B cell (primary cell): ENCODE results near the gene ALG1. TPM values are rescaled to one million over a fixed set of nuclear protein-coding genes. Genes with fewer than 3 reads are reported as not detected.

Source experiments
- ATAC-seq: fragments of 200-7000 bp; cut with Tn5 transposase; one replicate; pipeline ENCODE4 v1.10.0; 2021; ENCODE audit warnings: low read depth, mild to moderate bottlenecking, moderate number of reproducible peaks, moderate library complexity
- CTCF ChIA-PET: fragments of 350-600 bp; sonication (Branson Sonifier 250); formaldehyde crosslinking; loops from one replicate; lab custom pipeline; 2021; ENCODE audit warnings: antibody characterized with exemption, inconsistent platforms; lab: Charles Lee
- POLR2A ChIA-PET: fragments of 350-600 bp; sonication (Branson Sonifier 250); formaldehyde crosslinking; loops from one replicate; lab custom pipeline; 2021; ENCODE audit warnings: antibody characterized with exemption; lab: Charles Lee
- DNase-seq: peaks from one replicate; pipeline ENCODE4 v3.0.0; 2013
- H2AFZ ChIP-seq: 2 replicates; pipeline ENCODE4 v1.6.1; 2012; ENCODE audit warnings: mild to moderate bottlenecking, low read depth, low read length; ENCODE audit not compliant: insufficient read depth, poor library complexity, severe bottlenecking
- H3K27ac ChIP-seq, 2 donors: 1 replicate in 1 of 2; 2 replicates in 1 of 2; pipeline ENCODE4 v1.5.1; 2012 to 2013; ENCODE audit warnings: low read length in 2 of 2, mild to moderate bottlenecking in 2 of 2, moderate library complexity in 1 of 2
- H3K27me3 ChIP-seq, 4 experiments: fragments of 200-600 bp in 1 of 4; sonication (generic) in 1 of 4; replicated peaks in 1 of 4; 1 replicate in 2 of 4; 2 replicates in 2 of 4; pipeline versions ENCODE4 v1.6.1 to v1.7.0; 2013 to 2016; ENCODE audit warnings: low read length in 3 of 4, mild to moderate bottlenecking in 2 of 4, mixed read lengths in 1 of 4, moderate library complexity in 1 of 4; ENCODE audit not compliant: insufficient read depth in 4 of 4, control insufficient read depth in 3 of 4; ENCODE audit errors: control extremely low read depth in 1 of 4
- H3K36me3 ChIP-seq, 2 experiments: replicated peaks in 1 of 2; 1 replicate in 1 of 2; 2 replicates in 1 of 2; pipeline versions ENCODE4 v1.6.1 to v1.7.1; 2013; ENCODE audit warnings: low read length in 1 of 2; ENCODE audit not compliant: insufficient read depth in 2 of 2, control insufficient read depth in 1 of 2; ENCODE audit errors: control extremely low read depth in 1 of 2, extremely low read depth in 1 of 2
- H3K4me1 ChIP-seq, 2 donors: fragments of 200-600 bp in 1 of 2; sonication (generic) in 1 of 2; 1 replicate in 1 of 2; 2 replicates in 1 of 2; pipeline versions ENCODE4 v1.5.1 to v1.6.1; 2013 to 2017; ENCODE audit warnings: low read length in 2 of 2; ENCODE audit not compliant: control insufficient read depth in 2 of 2, insufficient read depth in 2 of 2
- H3K4me2 ChIP-seq: replicated peaks from 2 replicates; pipeline ENCODE3; 2012; ENCODE audit warnings: mild to moderate bottlenecking, low read depth, low read length; ENCODE audit not compliant: poor library complexity, severe bottlenecking
- H3K4me3 ChIP-seq, 5 experiments: fragments of 200-600 bp in 1 of 5; sonication (generic) in 1 of 5; 1 replicate in 3 of 5; 2 replicates in 2 of 5; pipeline versions ENCODE4 v1.5.1 to v1.7.0; 2011 to 2016; ENCODE audit warnings: low read length in 4 of 5, mild to moderate bottlenecking in 4 of 5, low read depth in 2 of 5, control low read depth in 1 of 5, moderate library complexity in 1 of 5; ENCODE audit not compliant: insufficient read depth in 1 of 5; ENCODE audit errors: control extremely low read depth in 1 of 5, extremely low read depth in 1 of 5
- H3K79me2 ChIP-seq: fragments of 200-600 bp; sonication (generic); one replicate; pipeline ENCODE4 v1.6.0; 2016; ENCODE audit warnings: low read length; ENCODE audit not compliant: control insufficient read depth, insufficient read depth
- H3K9ac ChIP-seq: fragments of 200-600 bp; sonication (generic); 2 replicates; pipeline ENCODE4 v1.6.1; 2017; ENCODE audit warnings: mild to moderate bottlenecking, low read length, moderate library complexity
- H3K9me3 ChIP-seq, 3 donors: one replicate each; pipeline versions ENCODE4 v1.6.1 to v1.7.1; 2013; ENCODE audit warnings: low read length in 2 of 3; ENCODE audit not compliant: control insufficient read depth in 2 of 3, insufficient read depth in 1 of 3; ENCODE audit errors: control extremely low read depth in 1 of 3
- H4K20me1 ChIP-seq: 2 replicates; pipeline ENCODE4 v1.6.0; 2012; ENCODE audit warnings: mild to moderate bottlenecking, low read length; ENCODE audit not compliant: insufficient read depth, control insufficient read depth, poor library complexity, severe bottlenecking
- H3K27ac Mint-ChIP-seq: one replicate; pipeline ENCODE4 v1.8.0; 2021; ENCODE audit warnings: mixed read lengths
- H3K27me3 Mint-ChIP-seq: one replicate; pipeline ENCODE4 v1.8.0; 2021; ENCODE audit warnings: mixed read lengths
- H3K4me1 Mint-ChIP-seq: one replicate; pipeline ENCODE4 v1.8.0; 2021; ENCODE audit warnings: mixed read lengths
- H3K4me3 Mint-ChIP-seq: one replicate; pipeline ENCODE4 v1.8.0; 2021; ENCODE audit warnings: mixed read lengths
- H3K9me3 Mint-ChIP-seq: one replicate; pipeline ENCODE4 v1.8.0; 2022; ENCODE audit warnings: mixed read lengths; ENCODE audit not compliant: insufficient read depth
- CTCF ChIP-seq: fragments of 200-600 bp; IDR thresholded peaks from one replicate; pipeline ENCODE4 v1.8.0; 2022; ENCODE audit warnings: antibody characterized with exemption, mild to moderate bottlenecking
- EZH2 ChIP-seq: IDR thresholded peaks from 2 replicates; pipeline ENCODE4 v1.6.1; 2012; ENCODE audit warnings: borderline replicate concordance, low read depth, mild to moderate bottlenecking, moderate library complexity, low read length; ENCODE audit not compliant: insufficient read depth, poor library complexity, severe bottlenecking
- WGBS: methylation state at CpG from one replicate; pipeline ENCODE4 v1.1.5; 2013; ENCODE audit warnings: missing lambda C conversion rate; ENCODE audit not compliant: insufficient coverage; 5-methylcytosine and 5-hydroxymethylcytosine counted together
- intact Hi-C: fragments of 100-400 bp; cut with micrococcal nuclease; formaldehyde crosslinking; loops from one replicate; pipeline ENCODE4 v1.10.0; 2022
- polyA plus RNA-seq: library from polyadenylated mRNA; depleted of rRNA; stranded (reverse); fragments of >200 nt; gene quantifications from 2 replicates; pipeline ENCODE4 v1.2.3, GENCODE V29; 2012
- total RNA-seq, 2 donors: library from RNA; stranded (reverse); fragments of 120-200 nt in 1 of 2; gene quantifications; 1 replicate in 1 of 2; 2 replicates in 1 of 2; pipeline versions ENCODE4 v1.2.3 to v1.2.4, GENCODE V29; 2013 to 2022

Gene ALG1
- total and polyA plus RNA-seq, 2 donors (not counting 1 experiment from before 2014, with no cell fraction given) = 12.2 to 24.2 TPM

GRCh38 chr16:5036228-5037156, 35.2 kb upstream of the ALG1 start:
- Mint-ChIP-seq H3K9me3 (no peaks in the 10 kb centered on the region), H3K4me3 (no peak overlapping the region), H3K27ac (no peak overlapping the region), H3K27me3 (peaks cover 7% of the 10 kb centered on the region), H3K4me1 (peaks cover 23% of the 10 kb centered on the region)
- no peaks in the 10 kb centered on the region for H3K36me3 ChIP-seq
- WGBS = 85% methylated on average over 9 of the region's 12 CpGs
- no peak for TF ChIP-seq EZH2
- no peak overlapping the region for H2AFZ ChIP-seq
- DNase-seq (no peak), ATAC-seq (no peak)
- H3K4me2 ChIP-seq = no peak overlapping the region
- H3K79me2 ChIP-seq = peaks cover 16% of the 10 kb centered on the region
- ChIA-PET CTCF (interaction anchor here (1.0 kb wide), 1 partner anchor 18 kb away, joined by 3 read pairs; no protein-coding TSS in a partner anchor), POLR2A (no interaction called here)
- H3K9ac ChIP-seq = no peak overlapping the region
- no peaks in the 10 kb centered on the region for H4K20me1 ChIP-seq
- H3K9me3 ChIP-seq = no peaks in the 10 kb centered on the region
- H3K27me3 ChIP-seq = peaks cover 0 to 7% (median 0%) of the 10 kb centered on the region in 4 experiments
- H3K4me1 ChIP-seq = peaks cover 14 to 18% of the 10 kb centered on the region in 2 donors
- H3K27ac ChIP-seq = no peak overlapping the region
- H3K4me3 ChIP-seq = no peak overlapping the region
- intact Hi-C loops = no loop called here

GRCh38 chr16:5040451-5040850, 31.2 kb upstream of the ALG1 start:
- no peak overlapping the region for H3K4me2 ChIP-seq
- peaks cover 0 to 4% of the 10 kb centered on the region in 2 donors for H3K4me1 ChIP-seq
- H3K27ac Mint-ChIP-seq = no peak overlapping the region
- no peak overlapping the region for H2AFZ ChIP-seq
- no peak overlapping the region for H3K4me3 ChIP-seq
- no peak overlapping the region for H3K27ac ChIP-seq
- H3K9ac ChIP-seq = no peak overlapping the region
- no peak overlapping the region for H3K4me3 Mint-ChIP-seq
- H3K79me2 ChIP-seq = no peaks in the 10 kb centered on the region
- peaks cover 0 to 7% (median 0%) of the 10 kb centered on the region in 4 experiments for H3K27me3 ChIP-seq
- no peaks in the 10 kb centered on the region for H3K9me3 ChIP-seq
- peaks cover 7% of the 10 kb centered on the region for H3K27me3 Mint-ChIP-seq
- DNase-seq = no peak
- no peaks in the 10 kb centered on the region for H3K9me3 Mint-ChIP-seq
- no peak for TF ChIP-seq CTCF
- no peak for TF ChIP-seq EZH2
- no peak for ATAC-seq
- ChIA-PET POLR2A (no interaction called here), CTCF (no interaction called here)
- H4K20me1 ChIP-seq = no peaks in the 10 kb centered on the region
- WGBS = 95% methylated on average over 5 of the region's 7 CpGs
- H3K4me1 Mint-ChIP-seq = peaks cover 5% of the 10 kb centered on the region
- intact Hi-C loops = no loop called here
- no peaks in the 10 kb centered on the region for H3K36me3 ChIP-seq
